ENCODE results near the gene PTPRN2.

The PTPRN2 gene

DNA sequence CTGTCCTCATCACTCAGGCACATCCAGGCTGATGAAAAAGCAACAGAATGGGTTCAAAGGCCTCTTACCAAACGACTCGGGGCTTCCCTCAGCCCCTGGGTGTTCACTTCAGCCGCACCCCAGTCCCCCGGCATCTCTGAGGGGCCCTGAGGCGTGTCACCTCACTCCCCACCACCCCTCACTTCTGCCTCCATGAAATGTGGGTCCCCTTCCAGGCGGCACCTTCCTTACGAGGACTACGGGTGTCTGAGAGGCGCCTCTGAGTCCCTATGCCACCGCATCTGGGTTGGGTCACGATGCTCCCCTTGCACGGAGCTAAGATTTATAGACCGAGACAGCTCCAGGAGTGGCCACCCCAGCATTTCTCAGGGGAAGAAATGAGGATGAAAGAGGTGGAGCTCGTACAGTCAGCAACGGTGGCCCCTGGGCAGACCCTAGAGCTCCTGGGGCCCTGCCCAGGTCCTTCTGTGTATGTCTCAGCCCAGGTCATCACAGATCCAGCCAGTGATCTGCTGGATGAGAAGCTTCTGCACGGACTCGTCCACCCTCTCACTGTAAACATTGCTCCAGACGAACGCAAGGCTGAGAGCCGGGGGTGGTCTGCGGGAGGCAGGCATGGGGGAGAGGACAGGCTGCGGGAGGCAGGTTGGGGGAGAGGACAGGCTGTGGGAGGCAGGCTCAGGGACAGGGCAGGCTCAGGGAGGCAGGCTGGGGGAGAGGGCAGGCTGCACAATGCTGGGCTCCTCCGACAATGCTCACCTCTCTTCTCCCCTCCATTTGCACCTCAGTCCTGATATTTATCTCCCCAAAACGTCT lies 842.6 kb downstream of the PTPRN2 start:
- H3K4me3 ChIP-seq (ENCODE audit: low read depth, low read length): no peak overlapping the region
- no peak for DNase-seq (ENCODE audit: low read depth, low spot score)
- POLR2A ChIA-PET: no interaction called here
- CTCF ChIA-PET: no interaction called here
- TF ChIP-seq, protein P1, sequence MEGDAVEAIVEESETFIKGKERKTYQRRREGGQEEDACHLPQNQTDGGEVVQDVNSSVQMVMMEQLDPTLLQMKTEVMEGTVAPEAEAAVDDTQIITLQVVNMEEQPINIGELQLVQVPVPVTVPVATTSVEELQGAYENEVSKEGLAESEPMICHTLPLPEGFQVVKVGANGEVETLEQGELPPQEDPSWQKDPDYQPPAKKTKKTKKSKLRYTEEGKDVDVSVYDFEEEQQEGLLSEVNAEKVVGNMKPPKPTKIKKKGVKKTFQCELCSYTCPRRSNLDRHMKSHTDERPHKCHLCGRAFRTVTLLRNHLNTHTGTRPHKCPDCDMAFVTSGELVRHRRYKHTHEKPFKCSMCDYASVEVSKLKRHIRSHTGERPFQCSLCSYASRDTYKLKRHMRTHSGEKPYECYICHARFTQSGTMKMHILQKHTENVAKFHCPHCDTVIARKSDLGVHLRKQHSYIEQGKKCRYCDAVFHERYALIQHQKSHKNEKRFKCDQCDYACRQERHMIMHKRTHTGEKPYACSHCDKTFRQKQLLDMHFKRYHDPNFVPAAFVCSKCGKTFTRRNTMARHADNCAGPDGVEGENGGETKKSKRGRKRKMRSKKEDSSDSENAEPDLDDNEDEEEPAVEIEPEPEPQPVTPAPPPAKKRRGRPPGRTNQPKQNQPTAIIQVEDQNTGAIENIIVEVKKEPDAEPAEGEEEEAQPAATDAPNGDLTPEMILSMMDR (IDR thresholded peaks at IDR 0.05; ENCODE audit: insufficient read depth, low read length, missing control alignments): no peak

DNA sequence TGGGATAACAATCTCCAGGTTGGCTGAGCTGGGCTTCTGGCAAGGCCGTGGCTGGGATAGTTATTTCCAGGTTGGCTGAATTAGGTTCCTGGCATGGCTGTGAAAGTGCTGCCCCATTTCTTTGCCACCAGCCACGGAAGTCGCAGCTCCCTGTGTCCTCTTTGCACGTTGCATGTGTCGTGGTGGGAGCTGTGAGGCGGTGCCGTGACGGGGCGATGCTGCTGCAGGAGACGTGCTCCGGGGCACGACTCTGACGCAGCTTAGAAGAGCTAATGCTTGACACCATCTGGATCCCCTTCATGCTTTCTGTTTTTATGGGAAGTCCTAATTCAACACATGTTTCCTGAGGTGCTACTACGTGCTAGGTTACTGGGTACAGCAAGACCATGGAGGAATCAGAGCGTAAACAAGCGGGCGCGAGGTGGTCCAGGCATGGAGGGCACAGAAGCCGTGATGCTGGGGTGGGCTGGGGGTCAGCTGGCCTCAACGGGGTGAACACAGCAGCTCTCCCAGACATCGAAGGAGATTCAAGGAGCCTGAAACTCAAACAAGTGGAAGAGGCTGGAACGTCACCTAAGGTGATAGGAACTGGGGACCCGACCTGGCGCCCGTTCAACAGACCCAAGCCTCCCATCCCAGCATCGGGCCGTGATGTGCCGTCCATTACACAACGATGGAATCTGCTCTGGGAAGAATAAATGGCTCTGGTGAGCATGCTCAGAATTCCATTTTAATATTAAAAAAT lies 843.7 kb downstream of the PTPRN2 start:
- no peak for DNase-seq (ENCODE audit: low read depth, low spot score)
- TF ChIP-seq, protein P1 (IDR thresholded peaks at IDR 0.05; ENCODE audit: insufficient read depth, low read length, missing control alignments): no peak
- ChIA-PET POLR2A (no interaction called here), CTCF (no interaction called here)
- H3K4me3 ChIP-seq (ENCODE audit: low read depth, low read length): no peak overlapping the region

DNA sequence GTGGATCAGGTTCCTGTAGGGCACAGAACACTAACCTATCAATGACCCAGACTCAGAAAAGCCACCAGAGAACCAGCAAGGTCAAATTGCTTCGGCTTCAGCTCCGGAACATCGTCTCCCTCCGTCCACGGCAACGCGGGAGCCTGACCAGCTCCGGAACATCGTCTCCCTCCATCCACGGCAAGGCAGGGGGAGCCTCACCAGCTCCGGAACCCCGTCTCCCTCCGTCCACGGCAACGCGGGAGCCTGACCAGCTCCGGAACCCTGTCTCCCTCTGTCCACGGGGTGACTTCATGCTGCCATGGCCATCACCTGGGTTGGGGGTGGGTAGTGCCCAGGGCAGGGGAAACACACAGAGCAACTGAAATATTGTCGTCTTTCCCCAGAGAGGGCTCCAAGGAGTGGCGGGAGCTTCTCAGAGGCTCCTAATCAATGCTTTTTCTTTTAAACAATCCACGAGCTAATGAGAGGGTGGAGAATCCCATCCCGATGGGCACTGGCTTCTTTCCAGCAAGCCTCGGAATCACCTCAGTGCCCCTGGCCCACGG lies 847.3 kb downstream of the PTPRN2 start:
- ChIA-PET CTCF (no interaction called here), POLR2A (no interaction called here)
- TF ChIP-seq, protein P1 (IDR thresholded peaks at IDR 0.05; ENCODE audit: insufficient read depth, low read length, missing control alignments): no peak
- H3K4me3 ChIP-seq (ENCODE audit: low read depth, low read length): no peak overlapping the region
- DNase-seq (ENCODE audit: low read depth, low spot score): no peak

DNA sequence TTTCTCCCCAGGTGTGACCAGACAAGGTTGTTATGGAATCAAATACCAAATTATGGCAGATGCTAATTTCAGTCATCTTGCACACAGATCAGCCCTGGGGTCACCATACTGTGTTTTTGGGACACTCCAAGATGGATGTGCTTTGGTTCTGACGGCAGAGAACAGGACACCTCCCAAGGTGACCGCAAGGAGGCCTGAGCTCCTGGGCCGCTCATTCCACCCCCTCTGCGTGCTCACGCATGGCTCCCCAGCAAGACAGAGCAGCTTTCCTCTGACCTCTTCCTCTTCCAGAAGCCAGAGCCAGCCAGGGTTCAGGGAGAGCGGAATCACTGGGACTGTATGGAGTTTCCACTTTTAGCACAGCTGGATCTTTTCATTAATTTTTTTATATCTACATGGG lies 848.0 kb downstream of the PTPRN2 start:
- TF ChIP-seq, protein P1 (IDR thresholded peaks at IDR 0.05; ENCODE audit: insufficient read depth, low read length, missing control alignments): no peak
- DNase-seq (ENCODE audit: low read depth, low spot score): no peak
- POLR2A ChIA-PET: no interaction called here
- CTCF ChIA-PET: no interaction called here
- H3K4me3 ChIP-seq (ENCODE audit: low read depth, low read length): no peak overlapping the region

DNA sequence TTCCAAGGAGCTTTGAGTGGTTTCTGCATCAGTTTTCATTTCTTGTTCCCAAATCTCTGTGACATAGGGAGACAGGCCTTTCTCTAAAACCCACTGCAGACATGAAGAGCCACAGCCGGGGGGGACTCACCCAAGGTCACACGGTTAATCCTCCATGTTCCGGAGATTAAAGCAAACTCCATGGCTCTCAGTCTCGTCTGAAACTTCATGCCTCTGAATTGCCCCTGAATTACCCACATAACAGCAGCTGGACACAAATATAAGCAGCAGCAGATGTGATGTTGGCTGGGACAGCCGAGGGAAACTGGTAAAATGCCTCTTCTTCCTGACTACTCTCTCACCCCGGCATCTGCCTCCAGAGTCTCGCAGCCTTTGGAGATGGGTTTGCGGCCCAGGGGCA lies 848.6 kb downstream of the PTPRN2 start:
- POLR2A ChIA-PET: no interaction called here
- CTCF ChIA-PET: no interaction called here
- H3K4me3 ChIP-seq (ENCODE audit: low read depth, low read length): no peak overlapping the region
- no peak for DNase-seq (ENCODE audit: low read depth, low spot score)
- TF ChIP-seq, protein P1 (IDR thresholded peaks at IDR 0.05; ENCODE audit: insufficient read depth, low read length, missing control alignments): no peak

DNA sequence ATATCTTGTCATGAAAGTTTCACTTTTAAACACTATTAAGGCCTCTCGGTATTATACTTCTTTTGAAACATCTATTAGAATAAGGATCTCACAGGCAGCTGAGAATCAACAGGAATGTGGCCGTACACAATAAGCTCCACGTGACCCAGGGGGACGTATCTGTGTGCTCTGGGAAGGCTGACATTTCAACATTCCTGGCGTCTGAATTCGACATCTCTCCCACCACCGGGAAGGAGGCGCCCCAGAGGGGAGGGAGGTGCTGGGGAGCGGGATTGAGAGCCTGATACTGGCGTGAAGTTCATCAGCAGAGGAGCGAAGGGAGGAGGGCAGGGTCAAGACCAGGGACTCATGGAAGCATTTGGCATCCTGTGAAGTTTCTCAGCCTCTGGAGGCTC lies 849.6 kb downstream of the PTPRN2 start:
- H3K4me3 ChIP-seq (ENCODE audit: low read depth, low read length): no peak overlapping the region
- CTCF ChIA-PET: no interaction called here
- POLR2A ChIA-PET: no interaction called here
- DNase-seq (ENCODE audit: low read depth, low spot score): no peak
- TF ChIP-seq, protein P1 (IDR thresholded peaks at IDR 0.05; ENCODE audit: insufficient read depth, low read length, missing control alignments): no peak

All from AG04449 (cell line).